GM19395 (cell line): Measurements from ENCODE around the gene TAF1C.
"Not testable (repeated sequence)": the region's sequence is repeated elsewhere in the genome, so short reads cannot be mapped to it uniquely, and the experiment has no call there.

Experiments used
- ATAC-seq: cut with Tn5 transposase; IDR thresholded peaks from one replicate; pipeline ENCODE4 v1.9.1; 2021; ENCODE audit warnings: mild to moderate bottlenecking, moderate library complexity; ENCODE audit not compliant: unreplicated experiment

Gene TAF1C

GRCh38 chr16:84209989-84210388 is 23.1 kb upstream of the TAF1C start:
- ATAC-seq, result no peak

GRCh38 chr16:84207879-84208278 is 21.0 kb upstream of the TAF1C start:
- ATAC-seq, result no peak

DNA sequence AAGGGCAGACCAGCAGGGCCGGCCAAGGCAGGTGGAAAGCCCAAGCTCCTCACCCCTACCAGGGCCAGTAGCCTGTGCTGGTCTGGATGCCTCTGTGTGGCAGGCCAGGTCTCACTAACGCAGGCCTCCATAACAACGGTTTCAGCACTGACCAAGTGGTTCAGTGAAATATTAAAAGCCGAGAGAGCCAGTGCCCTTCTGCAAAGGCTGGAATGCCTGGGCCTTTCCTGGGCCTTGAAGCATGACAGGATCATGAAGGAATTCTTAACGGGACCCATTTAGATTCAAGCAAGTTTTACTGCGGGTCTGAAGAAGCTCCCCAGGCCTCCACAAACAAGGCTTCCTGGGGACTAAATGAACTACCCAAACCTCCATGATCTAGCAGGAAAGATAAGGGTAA is 20.4 kb upstream of the TAF1C start:
- no peak for ATAC-seq

GRCh38 chr16:84205976-84206691 is 19.3 kb upstream of the TAF1C start:
- no peak for ATAC-seq

DNA sequence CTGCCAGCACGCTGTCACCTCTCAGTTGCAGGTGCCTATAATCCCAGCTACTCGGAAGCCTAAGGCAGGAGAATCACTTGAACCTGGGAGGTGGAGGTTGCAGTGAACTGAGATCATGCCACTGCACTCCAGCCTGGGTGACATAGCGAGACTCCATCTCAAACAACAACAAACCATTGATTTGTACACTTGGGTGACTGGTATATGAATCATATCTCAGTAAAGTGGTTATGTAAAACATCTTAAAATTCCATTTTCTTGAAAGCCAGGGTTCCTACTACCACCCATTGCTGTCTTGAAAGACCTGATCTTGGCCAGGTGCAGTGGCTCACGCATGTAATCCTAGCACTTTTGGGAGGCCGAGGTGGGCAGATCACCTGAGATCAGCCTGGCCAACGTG is 18.3 kb upstream of the TAF1C start:
- ATAC-seq, result not testable (repeated sequence)

GRCh38 chr16:84204551-84204950 is 17.7 kb upstream of the TAF1C start:
- ATAC-seq, result not testable (repeated sequence)

- no peak for ATAC-seq
Observed at GRCh38 chr16:84199861-84200260, 13.0 kb upstream of the TAF1C start.

- no peak for ATAC-seq
Observed at GRCh38 chr16:84199097-84199496, 12.2 kb upstream of the TAF1C start.

DNA sequence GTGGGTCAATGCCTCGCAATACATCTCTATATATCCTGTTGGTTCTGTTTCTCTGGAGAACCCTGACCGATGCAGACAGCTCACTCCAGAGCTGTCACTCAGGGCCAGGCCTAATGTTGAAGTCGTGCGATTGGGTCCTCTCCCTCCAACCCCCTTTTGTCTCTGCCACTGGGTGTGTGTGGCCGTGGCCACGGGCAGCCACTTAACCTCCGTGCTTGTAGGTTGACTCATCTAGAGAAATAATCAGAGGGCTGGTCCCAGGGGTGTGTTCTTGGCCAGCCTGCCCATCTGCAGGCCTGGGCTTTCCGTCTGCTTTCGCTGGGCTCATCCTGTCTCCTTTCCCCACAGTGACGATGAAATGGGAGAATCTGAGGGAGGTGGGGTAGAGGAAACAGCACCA is 11.5 kb upstream of the TAF1C start:
- no peak for ATAC-seq

GRCh38 chr16:84197466-84198128 is 10.7 kb upstream of the TAF1C start:
- no peak for ATAC-seq

GRCh38 chr16:84196727-84197394 is 10.0 kb upstream of the TAF1C start:
- no peak for ATAC-seq

DNA sequence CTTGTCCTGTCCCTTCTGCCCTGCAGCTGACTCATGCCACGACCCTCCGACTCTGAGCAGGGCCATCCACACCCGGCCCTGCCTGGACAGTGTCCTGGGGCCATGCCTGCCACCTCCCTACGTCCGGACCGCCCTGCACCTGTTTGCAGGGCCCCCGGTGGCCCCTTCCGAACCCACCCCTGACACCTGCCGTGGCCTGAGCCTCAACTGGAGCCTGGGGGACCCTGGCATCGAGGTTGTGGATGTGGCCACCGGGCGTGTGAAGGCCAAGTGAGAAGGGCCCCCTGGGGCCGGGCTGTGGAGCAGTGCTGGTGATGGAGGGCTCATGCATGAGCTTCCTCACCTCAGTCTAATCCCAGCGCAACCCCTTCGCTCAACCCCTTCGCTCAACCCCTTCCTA is 9.2 kb upstream of the TAF1C start:
- ATAC-seq, result no peak

GRCh38 chr16:84195201-84196093 is 8.6 kb upstream of the TAF1C start:
- ATAC-seq, result no peak

- no peak for ATAC-seq
Observed at GRCh38 chr16:84194470-84195200, 7.8 kb upstream of the TAF1C start.

- ATAC-seq, result no peak
Observed at GRCh38 chr16:84194018-84194417, 7.2 kb upstream of the TAF1C start.

DNA sequence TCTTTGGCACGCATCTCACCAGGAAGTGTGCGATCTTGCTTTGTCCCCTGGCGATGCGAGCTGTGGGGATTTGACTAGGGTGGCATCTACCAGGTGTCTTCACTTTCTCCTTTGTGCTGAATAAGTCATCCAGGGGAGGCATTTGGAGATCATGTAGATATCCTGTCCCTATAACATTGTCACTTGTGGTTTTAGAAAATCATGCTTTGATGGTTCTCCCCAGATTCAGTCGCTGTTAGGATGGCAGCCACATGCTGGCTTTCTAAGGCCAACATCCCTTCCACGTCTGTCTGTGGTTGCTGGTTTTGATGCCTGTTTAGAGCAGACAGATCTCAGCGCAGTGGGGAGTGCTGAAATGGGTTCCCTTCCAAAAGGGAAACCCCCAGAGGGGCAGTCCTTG is 6.6 kb upstream of the TAF1C start:
- no peak for ATAC-seq

DNA sequence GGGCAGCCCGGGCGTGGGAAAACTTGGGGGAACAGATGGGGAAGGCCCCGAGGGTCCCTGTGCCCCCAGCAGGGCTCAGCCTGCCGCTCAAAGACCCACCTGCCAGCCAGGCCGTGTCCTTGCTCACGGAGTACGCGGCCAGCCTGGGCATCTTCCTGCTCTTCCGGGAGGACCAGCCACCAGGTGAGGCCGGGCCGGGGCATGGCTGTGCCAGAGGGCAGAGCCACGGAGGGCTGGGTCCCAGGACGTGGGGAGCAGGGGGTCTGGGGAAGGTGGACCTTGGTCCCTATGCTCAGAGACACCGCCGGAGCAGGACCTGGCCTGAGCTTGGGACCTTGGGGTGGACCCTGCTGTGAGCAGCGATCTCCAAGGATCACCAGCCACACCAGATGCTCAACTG is 4.6 kb upstream of the TAF1C start:
- no peak for ATAC-seq

- no peak for ATAC-seq
Observed at GRCh38 chr16:84190731-84191388, 4.0 kb upstream of the TAF1C start, which contains the start of gene ADAD2. TSS of gene ADAD2 (plus strand) at chr16:84191157. CDS start at chr16:84191231, 74 bp downstream.

- no peak for ATAC-seq
Observed at GRCh38 chr16:84184775-84185174, 2.1 kb downstream of the TAF1C start.
